Prostate gland (tissue), 2 donors: ENCODE measurements around the gene AMDHD2. TPM values are rescaled to one million over a fixed set of nuclear protein-coding genes. Genes with fewer than 3 reads are reported as not detected.

Experiments
- DNase-seq: peaks from one replicate; pipeline ENCODE4 v3.0.0-alpha.2; 2019; ENCODE audit warnings: low spot score
- H3K27ac ChIP-seq, 2 donors: fragments of 200-600 bp; sonication (generic); 2 replicates each; pipeline ENCODE4 v1.5.1; 2017 to 2019
- H3K27me3 ChIP-seq: fragments of 200-600 bp; sonication (generic); replicated peaks from 2 replicates; pipeline ENCODE4 v1.5.1; 2019; ENCODE audit not compliant: insufficient read depth
- H3K36me3 ChIP-seq, 2 donors: fragments of 200-600 bp; sonication (generic); 1 replicate in 1 of 2; 2 replicates in 1 of 2; pipeline versions ENCODE4 v1.5.1 to v1.8.1; 2017 to 2019
- H3K4me1 ChIP-seq: fragments of 200-600 bp; sonication (generic); replicated peaks from 2 replicates; pipeline ENCODE4 v1.5.1; 2019
- H3K4me3 ChIP-seq, 2 donors: fragments of 200-600 bp; sonication (generic); 2 replicates each; pipeline ENCODE4 v1.5.1; 2017 to 2019
- H3K9me3 ChIP-seq: fragments of 200-600 bp; sonication (generic); 2 replicates; pipeline ENCODE4 v1.5.1; 2017
- CTCF ChIP-seq, 4 experiments: fragments of 200-600 bp in 2 of 4; fragments of 450-650 bp in 2 of 4; sonication (generic) in 2 of 4; IDR thresholded peaks; 1 replicate in 3 of 4; 2 replicates in 1 of 4; pipeline ENCODE4 v1.5.1; 2016 to 2019; ENCODE audit warnings: antibody characterized with exemption in 4 of 4, mild to moderate bottlenecking in 2 of 4, moderate library complexity in 2 of 4
- POLR2A ChIP-seq: fragments of 450-650 bp; IDR thresholded peaks from one replicate; pipeline ENCODE4 v1.6.1; 2016; ENCODE audit warnings: antibody characterized with exemption, mild to moderate bottlenecking
- POLR2AphosphoS5 ChIP-seq: sonication (generic); formaldehyde crosslinking; IDR thresholded peaks from one replicate; pipeline ENCODE4 v1.6.1; 2017; ENCODE audit warnings: antibody characterized with exemption
- WGBS: methylation state at CpG from one replicate; pipeline ENCODE4 v1.1.5; 2018; 5-methylcytosine and 5-hydroxymethylcytosine counted together
- intact Hi-C: fragments of 100-400 bp; cut with DNase I; formaldehyde crosslinking; loops from one replicate; pipeline ENCODE4 v1.14.2; 2022
- total RNA-seq, 2 donors: library from RNA; depleted of rRNA; stranded (reverse); fragments of >200 nt; gene quantifications; one replicate each; pipeline ENCODE4 v1.1.0, GENCODE V29; 2016

AMDHD2 gene
- total RNA-seq, 2 donors from 2014 or later, result 41.4 to 78.1 TPM

- 75% methylated on average over 16 of the region's 16 CpGs for WGBS
- H3K27ac ChIP-seq, result no peak overlapping the region
- intact Hi-C loops, result no loop called here
These were observed 36.0 kb upstream of the AMDHD2 start for GRCh38 chr16:2483939-2484897.

GRCh38 chr16:2484898-2485508 lies 35.2 kb upstream of the AMDHD2 start:
- intact Hi-C loops, result no loop called here
- Histone ChIP-seq H3K9me3 (no peaks in the 10 kb centered on the region), H3K27me3 (no peaks in the 10 kb centered on the region), H3K4me1 (peaks cover 2% of the 10 kb centered on the region), H3K36me3 (no peaks in the 10 kb centered on the region), H3K4me3 (no peak overlapping the region), H3K27ac (no peak overlapping the region)
- 79% methylated on average over 13 of the region's 13 CpGs for WGBS
- DNase-seq, result no peak
- TF ChIP-seq CTCF (IDR thresholded peaks at IDR 0.05), result no peak
- TF ChIP-seq POLR2A, result no peak
- no peak for TF ChIP-seq POLR2AphosphoS5

More at GRCh38 chr16:2483939-2484897, 36.0 kb upstream of the AMDHD2 start:
- H3K36me3 ChIP-seq, result no peaks in the 10 kb centered on the region
- H3K4me1 ChIP-seq, result peaks cover 2% of the 10 kb centered on the region
- TF ChIP-seq POLR2A (no peak), POLR2AphosphoS5 (no peak), CTCF (IDR thresholded peaks at IDR 0.05) (no peak)
- no peak overlapping the region for H3K4me3 ChIP-seq
- no peaks in the 10 kb centered on the region for H3K27me3 ChIP-seq
- H3K9me3 ChIP-seq, result no peaks in the 10 kb centered on the region
- DNase-seq, result no peak

DNA sequence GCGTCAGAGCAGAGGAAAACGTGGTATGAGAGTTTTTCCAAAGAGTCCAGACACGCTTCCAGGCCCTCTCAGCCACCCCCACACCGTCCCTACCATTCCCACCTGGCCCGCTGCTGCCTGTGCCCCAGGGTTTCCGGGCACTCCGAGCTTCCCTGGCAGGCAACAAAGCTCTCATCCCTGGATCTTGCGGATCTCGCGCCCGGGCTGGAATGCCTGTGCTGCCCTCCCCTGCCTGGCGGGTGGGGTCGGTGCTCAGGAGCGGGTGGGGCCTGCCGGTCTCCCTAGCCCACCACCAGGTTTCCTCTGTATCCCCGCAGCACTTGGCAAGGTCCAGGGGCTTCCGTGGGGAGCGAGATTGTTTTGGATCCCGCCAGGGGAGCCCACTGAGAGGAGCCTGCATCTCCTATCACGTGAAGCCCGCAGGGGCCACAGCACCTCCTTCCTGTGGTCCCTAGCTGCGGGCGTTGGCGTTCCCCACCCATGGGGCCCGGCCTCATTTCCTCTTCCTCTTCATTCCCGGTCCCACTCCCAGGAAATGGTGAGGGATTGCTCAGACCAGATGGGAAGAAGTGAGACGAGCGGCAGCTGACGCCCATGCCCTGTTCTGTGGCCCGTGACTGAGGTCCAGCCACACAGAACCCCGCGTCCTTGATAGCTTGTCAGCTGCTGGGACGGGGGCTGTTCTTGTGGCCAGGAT lies 34.2 kb upstream of the AMDHD2 start:
- no peak overlapping the region for H3K27ac ChIP-seq
- H3K36me3 ChIP-seq, result no peaks in the 10 kb centered on the region
- DNase-seq, result no peak
- WGBS, result 85% methylated on average over 31 of the region's 33 CpGs
- H3K9me3 ChIP-seq, result no peaks in the 10 kb centered on the region
- TF ChIP-seq CTCF (IDR thresholded peaks at IDR 0.05), result no peak
- no peak for TF ChIP-seq POLR2AphosphoS5
- TF ChIP-seq POLR2A, result no peak
- no peak overlapping the region for H3K4me3 ChIP-seq
- peaks cover 2% of the 10 kb centered on the region for H3K4me1 ChIP-seq
- no peaks in the 10 kb centered on the region for H3K27me3 ChIP-seq
- intact Hi-C loops, result no loop called here

GRCh38 chr16:2486645-2487516 lies 33.3 kb upstream of the AMDHD2 start:
- 63% methylated on average over 29 of the region's 29 CpGs for WGBS
- Histone ChIP-seq H3K9me3 (no peaks in the 10 kb centered on the region), H3K4me1 (peaks cover 2% of the 10 kb centered on the region), H3K27me3 (no peaks in the 10 kb centered on the region), H3K36me3 (no peaks in the 10 kb centered on the region), H3K27ac (no peak overlapping the region), H3K4me3 (no peak overlapping the region)
- TF ChIP-seq POLR2A, result no peak
- peak; percentile 52 for TF ChIP-seq POLR2AphosphoS5
- TF ChIP-seq CTCF (IDR thresholded peaks at IDR 0.05), result peak in 3 of 4 experiments; percentile 26 to 57 (median 50)
- peak; percentile 56 for DNase-seq
- intact Hi-C loops, result no loop called here
